Esophagus squamous epithelium (tissue), 5 donors: Measurements from ENCODE around the gene SLC34A2. TPM values are rescaled to one million over a fixed set of nuclear protein-coding genes. Genes with fewer than 3 reads are reported as not detected.
"Not testable (repeated sequence)": the region's sequence is repeated elsewhere in the genome, so short reads cannot be mapped to it uniquely, and the experiment has no call there.

Experiments used
- DNase-seq: peaks from one replicate; lab custom pipeline; 2025; lab: John Stamatoyannopoulos, UW
- H3K27ac ChIP-seq, 4 donors: fragments of 200-600 bp; sonication (generic); one replicate each; pipeline ENCODE4 v1.5.1; 2016 to 2019; ENCODE audit warnings: mild to moderate bottlenecking in 1 of 4
- H3K27me3 ChIP-seq, 4 donors: fragments of 200-600 bp; sonication (generic); 1 replicate in 3 of 4; 2 replicates in 1 of 4; pipeline versions ENCODE4 v1.5.1 to v1.6.0; 2017 to 2021; ENCODE audit warnings: antibody characterized with exemption in 1 of 4
- H3K36me3 ChIP-seq, 3 donors: fragments of 200-600 bp; sonication (generic); one replicate each; pipeline ENCODE4 v1.5.1; 2016 to 2019
- H3K4me1 ChIP-seq, 3 donors: fragments of 200-600 bp; sonication (generic); one replicate each; pipeline ENCODE4 v1.5.1; 2017 to 2019
- H3K4me3 ChIP-seq, 4 donors: fragments of 200-600 bp; sonication (generic); 1 replicate in 3 of 4; 2 replicates in 1 of 4; pipeline ENCODE4 v1.5.1; 2016 to 2019; ENCODE audit warnings: mild to moderate bottlenecking in 2 of 4, moderate library complexity in 1 of 4
- H3K9me3 ChIP-seq, 3 donors: fragments of 200-600 bp; sonication (generic); one replicate each; pipeline ENCODE4 v1.5.1; 2016 to 2019
- CTCF ChIP-seq, 6 experiments: fragments of 450-650 bp in 4 of 6; fragments of 200-600 bp in 2 of 6; sonication (generic) in 2 of 6; IDR thresholded peaks; one replicate each; pipeline ENCODE4 v1.5.1; 2016 to 2019; ENCODE audit warnings: antibody characterized with exemption in 6 of 6, mild to moderate bottlenecking in 4 of 6, moderate library complexity in 4 of 6
- POLR2A ChIP-seq, 4 donors: fragments of 450-650 bp; IDR thresholded peaks; one replicate each; pipeline ENCODE4 v1.6.1; 2017; ENCODE audit warnings: antibody characterized with exemption in 4 of 4, mild to moderate bottlenecking in 4 of 4, moderate library complexity in 3 of 4
- WGBS, 2 donors: methylation state at CpG; one replicate each; pipeline ENCODE4 v1.1.5; 2018; 5-methylcytosine and 5-hydroxymethylcytosine counted together
- intact Hi-C: fragments of 100-400 bp; cut with DNase I; formaldehyde crosslinking; loops from one replicate; pipeline ENCODE4 v1.15.0; 2022
- total RNA-seq, 4 donors: library from RNA; depleted of rRNA; stranded (reverse); fragments of >200 nt; gene quantifications; one replicate each; pipeline ENCODE4 v1.1.0, GENCODE V29; 2016
- donor health status: DM: yes; HTN: yes; CAD: no.

The SLC34A2 gene
- 1 to 10 TPM in 1 of 4 donors, under 1 TPM in 2, not detected in 1; 0.15 to 7.9 (median 0.76) TPM for total RNA-seq

- TF ChIP-seq CTCF (IDR thresholded peaks at IDR 0.05): peak in 1 of 6 experiments; percentile 7
- no peak for TF ChIP-seq POLR2A (IDR thresholded peaks at IDR 0.05)
These were observed at the start of gene SLC34A2 for GRCh38 chr4:25654971-25655963. Gene SLC34A2, plus strand, starts transcription at chr4:25655851. Its CDS starts 6,650 bp downstream, at chr4:25662501.

GRCh38 chr4:25608644-25609043 is 47.0 kb upstream of the SLC34A2 start:
- WGBS, 2 donors: 42 to 48% methylated on average over 5 of the region's 5 CpGs
- H3K27ac ChIP-seq: no peak overlapping the region
- H3K36me3 ChIP-seq: no peaks in the 10 kb centered on the region
- intact Hi-C loops: no loop called here
- TF ChIP-seq CTCF (IDR thresholded peaks at IDR 0.05): no peak
- TF ChIP-seq POLR2A (IDR thresholded peaks at IDR 0.05): no peak
- no peaks in the 10 kb centered on the region for H3K9me3 ChIP-seq
- H3K27me3 ChIP-seq: no peaks in the 10 kb centered on the region
- H3K4me1 ChIP-seq: peaks cover 0 to 16% (median 0%) of the 10 kb centered on the region in 3 donors
- H3K4me3 ChIP-seq: no peak overlapping the region
- no peak for DNase-seq

More at GRCh38 chr4:25654971-25655963, at the start of gene SLC34A2:
- H3K36me3 ChIP-seq: no peaks in the 10 kb centered on the region
- DNase-seq: no peak
- H3K9me3 ChIP-seq: no peaks in the 10 kb centered on the region
- H3K4me3 ChIP-seq: peak within 1 kb of the TSS in 2 of 4 donors; percentile 41 to 53
- WGBS, 2 donors: 14 to 21% methylated on average over 16 to 23 of the region's 71 CpGs
- H3K27me3 ChIP-seq: peaks cover 0 to 43% (median 3%) of the 10 kb centered on the region in 4 donors
- H3K27ac ChIP-seq: peak within 1 kb of the TSS in 1 of 4 donors; percentile 39
- intact Hi-C loops: no loop called here
- H3K4me1 ChIP-seq: peaks cover 0 to 56% (median 5%) of the 10 kb centered on the region in 3 donors

- TF ChIP-seq POLR2A (IDR thresholded peaks at IDR 0.05) (no peak), CTCF (IDR thresholded peaks at IDR 0.05) (no peak)
These were observed 45.7 kb upstream of the SLC34A2 start for GRCh38 chr4:25609976-25610375.

GRCh38 chr4:25613613-25614012 is 42.0 kb upstream of the SLC34A2 start:
- intact Hi-C loops, H3K4me3 ChIP-seq, H3K27ac ChIP-seq, H3K9me3 ChIP-seq, H3K36me3 ChIP-seq, H3K27me3 ChIP-seq, DNase-seq: not testable (repeated sequence)
- peaks cover 0 to 11% (median 0%) of the 10 kb centered on the region in 3 donors for H3K4me1 ChIP-seq
- 78 to 87% methylated on average over 9 of the region's 9 CpGs for WGBS, 2 donors

More at GRCh38 chr4:25609976-25610375, 45.7 kb upstream of the SLC34A2 start:
- no peak for DNase-seq
- Histone ChIP-seq H3K4me1 (peaks cover 0 to 16% (median 0%) of the 10 kb centered on the region in 3 donors), H3K36me3 (no peaks in the 10 kb centered on the region), H3K27ac (no peak overlapping the region), H3K27me3 (no peaks in the 10 kb centered on the region), H3K9me3 (no peaks in the 10 kb centered on the region), H3K4me3 (no peak overlapping the region)
- intact Hi-C loops: no loop called here
- WGBS, 2 donors: 74 to 89% methylated on average over 2 to 5 of the region's 5 CpGs

- WGBS, 2 donors: 84 to 90% methylated on average over 5 of the region's 6 CpGs
- intact Hi-C loops: no loop called here
- no peaks in the 10 kb centered on the region for H3K27me3 ChIP-seq
- no peaks in the 10 kb centered on the region for H3K36me3 ChIP-seq
- H3K9me3 ChIP-seq: no peaks in the 10 kb centered on the region
- DNase-seq: no peak
- H3K4me3 ChIP-seq: no peak overlapping the region
- H3K27ac ChIP-seq: no peak overlapping the region
- TF ChIP-seq POLR2A (IDR thresholded peaks at IDR 0.05): no peak
- TF ChIP-seq CTCF (IDR thresholded peaks at IDR 0.05): no peak
- H3K4me1 ChIP-seq: peaks cover 0 to 8% (median 0%) of the 10 kb centered on the region in 3 donors
These were observed 40.8 kb upstream of the SLC34A2 start for GRCh38 chr4:25614807-25615206.
